SIG-M5 (cell line): Measurements from ENCODE around the gene COL5A1.
"Not testable (repeated sequence)": the region's sequence is repeated elsewhere in the genome, so short reads cannot be mapped to it uniquely, and the experiment has no call there.

Source experiments
- DNase-seq: peaks from one replicate; lab custom pipeline; 2025; lab: John Stamatoyannopoulos, UW

COL5A1 gene

GRCh38 chr9:134692573-134692860, 50.9 kb downstream of the COL5A1 start:
- no peak for DNase-seq

- DNase-seq = no peak
Measured at GRCh38 chr9:134693011-134693410, 51.4 kb downstream of the COL5A1 start.

- no peak for DNase-seq
Measured at GRCh38 chr9:134693641-134694367, 52.2 kb downstream of the COL5A1 start.

GRCh38 chr9:134694368-134694665, 52.7 kb downstream of the COL5A1 start:
- no peak for DNase-seq

GRCh38 chr9:134694714-134695113, 53.1 kb downstream of the COL5A1 start:
- no peak for DNase-seq

GRCh38 chr9:134695144-134695543, 53.5 kb downstream of the COL5A1 start:
- no peak for DNase-seq

GRCh38 chr9:134696433-134696832, 54.8 kb downstream of the COL5A1 start:
- no peak for DNase-seq

GRCh38 chr9:134698111-134698510, 56.5 kb downstream of the COL5A1 start:
- DNase-seq = no peak

- no peak for DNase-seq
Measured at GRCh38 chr9:134698587-134699342, 57.2 kb downstream of the COL5A1 start.

- no peak for DNase-seq
Measured at GRCh38 chr9:134699343-134699740, 57.7 kb downstream of the COL5A1 start.

GRCh38 chr9:134700636-134701350, 59.2 kb downstream of the COL5A1 start:
- DNase-seq = no peak

GRCh38 chr9:134701581-134702259, 60.1 kb downstream of the COL5A1 start:
- no peak for DNase-seq

- no peak for DNase-seq
Measured at GRCh38 chr9:134702291-134702690, 60.7 kb downstream of the COL5A1 start.

- DNase-seq = not testable (repeated sequence)
Measured at GRCh38 chr9:134703730-134704114, 62.1 kb downstream of the COL5A1 start.

GRCh38 chr9:134704498-134704897, 62.9 kb downstream of the COL5A1 start:
- no peak for DNase-seq

GRCh38 chr9:134705786-134706185, 64.2 kb downstream of the COL5A1 start:
- DNase-seq = no peak

- no peak for DNase-seq
Measured at GRCh38 chr9:134706522-134706921, 64.9 kb downstream of the COL5A1 start.

GRCh38 chr9:134707031-134707680, 65.6 kb downstream of the COL5A1 start:
- no peak for DNase-seq

GRCh38 chr9:134707731-134708671, 66.4 kb downstream of the COL5A1 start:
- no peak for DNase-seq

GRCh38 chr9:134708672-134709038, 67.1 kb downstream of the COL5A1 start:
- no peak for DNase-seq
